Lower lobe of right lung (tissue), 2 donors: ENCODE results near the gene NIFK. TPM values are rescaled to one million over a fixed set of nuclear protein-coding genes. Genes with fewer than 3 reads are reported as not detected.

Experiments
- ATAC-seq, 2 donors: fragments of 200-7000 bp; cut with Tn5 transposase; one replicate each; pipeline ENCODE4 v1.9.1; 2020 to 2022; ENCODE audit warnings: mild to moderate bottlenecking in 2 of 2, moderate library complexity in 2 of 2
- DNase-seq: peaks from one replicate; pipeline ENCODE4 v3.0.0-alpha.2; 2020
- H3K27ac ChIP-seq: fragments of 200-600 bp; one replicate; pipeline ENCODE4 v1.8.0; 2022
- H3K27me3 ChIP-seq: fragments of 200-600 bp; one replicate; pipeline ENCODE4 v1.8.0; 2022; ENCODE audit warnings: low read depth
- H3K36me3 ChIP-seq: fragments of 200-600 bp; one replicate; pipeline ENCODE4 v1.8.0; 2022; ENCODE audit warnings: mild to moderate bottlenecking
- H3K4me1 ChIP-seq: fragments of 200-600 bp; one replicate; pipeline ENCODE4 v1.8.0; 2022
- H3K4me3 ChIP-seq: fragments of 200-600 bp; one replicate; pipeline ENCODE4 v1.8.0; 2022; ENCODE audit warnings: mild to moderate bottlenecking
- H3K9me3 ChIP-seq: fragments of 200-600 bp; one replicate; pipeline ENCODE4 v1.8.0; 2022
- CTCF ChIP-seq: fragments of 200-600 bp; IDR thresholded peaks from one replicate; pipeline ENCODE4 v1.8.0; 2022; ENCODE audit warnings: antibody characterized with exemption, mild to moderate bottlenecking
- intact Hi-C: fragments of 100-400 bp; cut with DNase I; formaldehyde crosslinking; loops from one replicate; pipeline ENCODE4 v1.11.0; 2022
- total RNA-seq: library from RNA; stranded (reverse); fragmentation: NEBNext Ultra II Directional; extraction: Animal tissue kit (Norgen Biotek cat#: 25700); gene quantifications from one replicate; pipeline ENCODE4 v1.2.1, GENCODE V29; 2021
- donor health status: DM: no; HTN: yes; CAD: no; lungs with severe emphysema.

Gene NIFK
- total RNA-seq, 1 donor from 2014 or later = 29.8 TPM

GRCh38 chr2:121688820-121689219 is 47.9 kb downstream of the NIFK start:
- H3K4me1 ChIP-seq = peaks cover 6% of the 10 kb centered on the region
- H3K9me3 ChIP-seq = peaks cover under 1% of the 10 kb centered on the region
- no peak for ATAC-seq
- no peaks in the 10 kb centered on the region for H3K36me3 ChIP-seq
- no peak overlapping the region for H3K27ac ChIP-seq
- intact Hi-C loops = no loop called here
- no peaks in the 10 kb centered on the region for H3K27me3 ChIP-seq
- no peak for TF ChIP-seq CTCF
- no peak overlapping the region for H3K4me3 ChIP-seq
- DNase-seq = no peak

- ATAC-seq (no peak), DNase-seq (no peak)
- TF ChIP-seq CTCF = no peak
- H3K27ac ChIP-seq = no peak overlapping the region
- intact Hi-C loops = no loop called here
- H3K27me3 ChIP-seq = no peaks in the 10 kb centered on the region
- H3K9me3 ChIP-seq = peaks cover 20% of the 10 kb centered on the region
- no peaks in the 10 kb centered on the region for H3K36me3 ChIP-seq
- H3K4me1 ChIP-seq = peaks cover 6% of the 10 kb centered on the region
- no peak overlapping the region for H3K4me3 ChIP-seq
These were observed 49.8 kb downstream of the NIFK start for GRCh38 chr2:121686902-121687301.

- intact Hi-C loops = no loop called here
- peaks cover 6% of the 10 kb centered on the region for H3K4me1 ChIP-seq
- TF ChIP-seq CTCF = no peak
- no peaks in the 10 kb centered on the region for H3K27me3 ChIP-seq
- DNase-seq (no peak), ATAC-seq (no peak)
- H3K9me3 ChIP-seq = peaks cover 26% of the 10 kb centered on the region
- no peak overlapping the region for H3K27ac ChIP-seq
- H3K4me3 ChIP-seq = no peak overlapping the region
- H3K36me3 ChIP-seq = no peaks in the 10 kb centered on the region
These were observed 50.5 kb downstream of the NIFK start for GRCh38 chr2:121686218-121686617.

- Histone ChIP-seq H3K4me3 (no peak overlapping the region), H3K27me3 (no peaks in the 10 kb centered on the region), H3K9me3 (peaks cover 35% of the 10 kb centered on the region), H3K4me1 (no peaks in the 10 kb centered on the region), H3K27ac (no peak overlapping the region), H3K36me3 (no peaks in the 10 kb centered on the region)
- intact Hi-C loops = no loop called here
- ATAC-seq (no peak), DNase-seq (no peak)
- TF ChIP-seq CTCF = no peak
These were observed 54.0 kb downstream of the NIFK start for GRCh38 chr2:121682396-121683298.

- Histone ChIP-seq H3K4me1 (no peaks in the 10 kb centered on the region), H3K27me3 (no peaks in the 10 kb centered on the region), H3K27ac (no peak overlapping the region), H3K9me3 (peaks cover 36% of the 10 kb centered on the region), H3K36me3 (no peaks in the 10 kb centered on the region), H3K4me3 (no peak overlapping the region)
- no peak for TF ChIP-seq CTCF
- intact Hi-C loops = no loop called here
- DNase-seq (no peak), ATAC-seq (no peak)
These were observed 58.8 kb downstream of the NIFK start for GRCh38 chr2:121677855-121678254.

Other genes with a start within 250 kb of the NIFK start
- 24.8 TPM for gene RNU4ATAC, start 206.0 kb downstream of the NIFK start, total RNA-seq
- gene CLASP1, start 87.4 kb downstream of the NIFK start, total RNA-seq = 45.8 TPM
- 36.2 TPM for gene TSN, start 18.8 kb upstream of the NIFK start, total RNA-seq